ENCODE measurements around the gene JDP2. TPM values are rescaled to one million over a fixed set of nuclear protein-coding genes. Genes with fewer than 3 reads are reported as not detected.

JDP2 gene
- total RNA-seq, 1 donor from 2014 or later = 79.5 TPM

- H3K27ac ChIP-seq (ENCODE audit: low read depth, low read length) = no peak overlapping the region
- H3K9ac ChIP-seq (ENCODE audit: low read length) = no peak overlapping the region
- H3K4me3 ChIP-seq (ENCODE audit: insufficient read depth, low read depth, low read length) = no peak overlapping the region
- H3K36me3 Mint-ChIP-seq (ENCODE audit: low read depth, unreplicated experiment) = no peaks in the 10 kb centered on the region
- H3K9me3 Mint-ChIP-seq (ENCODE audit: unreplicated experiment) = no peaks in the 10 kb centered on the region
- DNase-seq (ENCODE audit: low read depth) (no peak), FAIRE-seq (no peak)
- H4K20me1 ChIP-seq (ENCODE audit: insufficient read depth, low read length) = no peaks in the 10 kb centered on the region
- peaks cover 5% of the 10 kb centered on the region for H3K4me1 Mint-ChIP-seq (ENCODE audit: low read depth, unreplicated experiment)
- H3K79me2 ChIP-seq (ENCODE audit: insufficient read depth, low read length) = no peaks in the 10 kb centered on the region
- peaks cover 4% of the 10 kb centered on the region for H3K27me3 ChIP-seq (ENCODE audit: insufficient read depth, low read length)
- no peak for TF ChIP-seq EZH2 (IDR thresholded peaks at IDR 0.05; ENCODE audit: insufficient read depth, low read length)
- no peak for TF ChIP-seq CTCF (IDR thresholded peaks at IDR 0.05; ENCODE audit: insufficient read depth, low read depth, low read length)
- no peak overlapping the region for H3K4me2 ChIP-seq (ENCODE audit: low read length)
- no peaks in the 10 kb centered on the region for H3K9me3 ChIP-seq (ENCODE audit: insufficient read depth, low read depth, low read length)
- no peak overlapping the region for H3K4me3 Mint-ChIP-seq (ENCODE audit: unreplicated experiment)
- H3K27me3 Mint-ChIP-seq (ENCODE audit: low read depth, unreplicated experiment) = peaks cover 11% of the 10 kb centered on the region
- H3K36me3 ChIP-seq (ENCODE audit: insufficient read depth, low read length) = no peaks in the 10 kb centered on the region
- no peak overlapping the region for H2AFZ ChIP-seq (ENCODE audit: low read depth, low read length)
- no peak overlapping the region for H3K27ac Mint-ChIP-seq (ENCODE audit: unreplicated experiment)
- no peaks in the 10 kb centered on the region for H3K4me1 ChIP-seq (ENCODE audit: insufficient read depth, low read length)
These were observed 95.1 kb downstream of the JDP2 start for GRCh38 chr14:75522983-75523318.

Other genes starting within 250 kb of the JDP2 start
- 33.9 and 57.7 TPM in 2 replicates for gene FOS, start 149.2 kb upstream of the JDP2 start, total RNA-seq
- gene BATF, start 94.4 kb downstream of the JDP2 start, total RNA-seq = not detected in 2 replicates
- gene FLVCR2, start 150.6 kb downstream of the JDP2 start, total RNA-seq = 3.1 and 6.2 TPM in 2 replicates
- gene ERG28, start 232.9 kb downstream of the JDP2 start, total RNA-seq = 22.2 and 23.1 TPM in 2 replicates
- 24.0 and 27.9 TPM in 2 replicates for gene TTLL5, start 233.2 kb downstream of the JDP2 start, total RNA-seq